Right lobe of liver (tissue), 6 donors: ENCODE data around the gene SORBS2. TPM values are rescaled to one million over a fixed set of nuclear protein-coding genes. Genes with fewer than 3 reads are reported as not detected.

Experiments used
- ATAC-seq, 4 donors: fragments of 200-7000 bp; cut with Tn5 transposase; one replicate each; pipeline ENCODE4 v1.9.1; 2020; ENCODE audit warnings: mild to moderate bottlenecking in 4 of 4, moderate library complexity in 4 of 4
- DNase-seq, 3 donors: peaks; one replicate each; pipeline ENCODE4 v3.0.0-alpha.2; 2020
- H3K27ac ChIP-seq, 3 donors: fragments of 200-600 bp; one replicate each; pipeline ENCODE4 v1.8.0; 2022
- H3K27me3 ChIP-seq, 2 donors: fragments of 200-600 bp; one replicate each; pipeline ENCODE4 v1.8.0; 2022
- H3K36me3 ChIP-seq, 4 donors: fragments of 200-600 bp; sonication (generic) in 1 of 4; one replicate each; pipeline versions ENCODE4 v1.5.1 to v1.8.0; 2017 to 2022; ENCODE audit warnings: control low read depth in 1 of 4
- H3K4me1 ChIP-seq, 4 donors: fragments of 200-600 bp; sonication (generic) in 1 of 4; one replicate each; pipeline versions ENCODE4 v1.5.1 to v1.8.0; 2017 to 2022; ENCODE audit warnings: control low read depth in 1 of 4
- H3K4me3 ChIP-seq, 3 donors: fragments of 200-600 bp; one replicate each; pipeline ENCODE4 v1.8.0; 2022
- H3K9me3 ChIP-seq, 4 donors: fragments of 200-600 bp; sonication (generic) in 1 of 4; one replicate each; pipeline versions ENCODE4 v1.5.1 to v1.8.0; 2017 to 2022; ENCODE audit warnings: control low read depth in 1 of 4
- POLR2A ChIP-seq: fragments of 450-650 bp; IDR thresholded peaks from one replicate; pipeline ENCODE4 v1.6.1; 2017; ENCODE audit warnings: antibody characterized with exemption, mild to moderate bottlenecking
- WGBS: methylation state at CpG from one replicate; pipeline ENCODE4 v1.1.6; 2018; ENCODE audit warnings: low coverage, low lambda C conversion rate; ENCODE audit not compliant: insufficient coverage; ENCODE audit errors: missing lambda C conversion rate; 5-methylcytosine and 5-hydroxymethylcytosine counted together
- intact Hi-C, 2 donors: fragments of 100-400 bp; cut with DNase I; formaldehyde crosslinking; loops; one replicate each; pipeline versions ENCODE4 v1.11.2 to v1.14.1; 2022
- total RNA-seq, 6 experiments: library from RNA; depleted of rRNA in 2 of 6; stranded (reverse); fragments of >200 nt in 2 of 6; fragmentation: NEBNext Ultra II Directional in 3 of 6; extraction: Animal tissue kit (Norgen Biotek cat#: 25700) in 3 of 6; gene quantifications; one replicate each; pipeline versions ENCODE4 v1.1.0 to v1.2.4, GENCODE V29; 2016 to 2023
- TF ChIP-seq, protein P1 (sequence below), 4 donors: fragments of 200-600 bp in 3 of 4; fragments of 450-650 bp in 1 of 4; IDR thresholded peaks; one replicate each; pipeline versions ENCODE4 v1.5.1 to v1.8.0; 2016 to 2022; ENCODE audit warnings: antibody characterized with exemption in 4 of 4, mild to moderate bottlenecking in 2 of 4
- donor health status: DM: no; HTN: yes; CAD: no.
- donor health status: DM: no; HTN: no; CAD: no.
- donor health status: DM: no; HTN: no; CAD: no.
- donor health status: DM: no; HTN: yes; CAD: no.
- donor health status: DM: no; HTN: yes; CAD: no.

The SORBS2 gene
- total RNA-seq, 6 experiments from 2014 or later = 60.8 to 144 (median 107) TPM

DNA sequence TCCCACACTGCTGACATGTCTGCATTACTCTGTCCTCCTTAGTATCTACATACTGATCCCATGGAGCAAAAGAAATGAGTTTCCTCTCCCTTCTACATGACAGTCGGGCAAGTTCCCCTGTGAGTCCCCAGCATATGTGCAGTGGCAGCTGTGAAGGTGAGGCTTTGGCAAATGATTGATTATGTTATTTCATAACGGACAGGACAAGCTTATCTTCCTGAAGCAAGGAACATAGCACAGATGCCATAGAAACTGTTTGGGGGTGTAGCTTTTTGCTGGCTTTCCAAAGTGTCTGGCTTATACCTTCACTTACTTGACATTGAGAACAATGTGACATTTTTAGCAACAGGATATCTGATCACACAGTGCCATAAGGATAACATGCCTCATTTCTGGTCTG, 139.8 kb downstream of the SORBS2 start:
- Histone ChIP-seq H3K4me1 (no peaks in the 10 kb centered on the region), H3K4me3 (no peak overlapping the region), H3K36me3 (peaks cover 0 to 25% (median 1%) of the 10 kb centered on the region in 4 donors), H3K27me3 (no peaks in the 10 kb centered on the region), H3K27ac (no peak overlapping the region), H3K9me3 (no peaks in the 10 kb centered on the region)
- peak in 2 of 4 donors; percentile 31 to 40 for ATAC-seq
- 19% methylated on average over 2 of the region's 2 CpGs for WGBS
- no peak for DNase-seq
- TF ChIP-seq, protein P1, sequence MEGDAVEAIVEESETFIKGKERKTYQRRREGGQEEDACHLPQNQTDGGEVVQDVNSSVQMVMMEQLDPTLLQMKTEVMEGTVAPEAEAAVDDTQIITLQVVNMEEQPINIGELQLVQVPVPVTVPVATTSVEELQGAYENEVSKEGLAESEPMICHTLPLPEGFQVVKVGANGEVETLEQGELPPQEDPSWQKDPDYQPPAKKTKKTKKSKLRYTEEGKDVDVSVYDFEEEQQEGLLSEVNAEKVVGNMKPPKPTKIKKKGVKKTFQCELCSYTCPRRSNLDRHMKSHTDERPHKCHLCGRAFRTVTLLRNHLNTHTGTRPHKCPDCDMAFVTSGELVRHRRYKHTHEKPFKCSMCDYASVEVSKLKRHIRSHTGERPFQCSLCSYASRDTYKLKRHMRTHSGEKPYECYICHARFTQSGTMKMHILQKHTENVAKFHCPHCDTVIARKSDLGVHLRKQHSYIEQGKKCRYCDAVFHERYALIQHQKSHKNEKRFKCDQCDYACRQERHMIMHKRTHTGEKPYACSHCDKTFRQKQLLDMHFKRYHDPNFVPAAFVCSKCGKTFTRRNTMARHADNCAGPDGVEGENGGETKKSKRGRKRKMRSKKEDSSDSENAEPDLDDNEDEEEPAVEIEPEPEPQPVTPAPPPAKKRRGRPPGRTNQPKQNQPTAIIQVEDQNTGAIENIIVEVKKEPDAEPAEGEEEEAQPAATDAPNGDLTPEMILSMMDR (IDR thresholded peaks at IDR 0.05) = no peak
- TF ChIP-seq POLR2A = no peak
- intact Hi-C loops = no loop called here

- Histone ChIP-seq H3K27me3 (no peaks in the 10 kb centered on the region), H3K36me3 (peaks cover 0 to 25% (median 0%) of the 10 kb centered on the region in 4 donors), H3K4me3 (no peak overlapping the region), H3K4me1 (no peaks in the 10 kb centered on the region), H3K9me3 (no peaks in the 10 kb centered on the region), H3K27ac (no peak overlapping the region)
- intact Hi-C loops = no loop called here
- WGBS = 92% methylated on average over 4 of the region's 4 CpGs
- no peak for DNase-seq
- TF ChIP-seq, protein P1 (IDR thresholded peaks at IDR 0.05) = no peak
- no peak for TF ChIP-seq POLR2A
- ATAC-seq = no peak
Observed at GRCh38 chr4:185671496-185671895, 140.5 kb downstream of the SORBS2 start.

DNA sequence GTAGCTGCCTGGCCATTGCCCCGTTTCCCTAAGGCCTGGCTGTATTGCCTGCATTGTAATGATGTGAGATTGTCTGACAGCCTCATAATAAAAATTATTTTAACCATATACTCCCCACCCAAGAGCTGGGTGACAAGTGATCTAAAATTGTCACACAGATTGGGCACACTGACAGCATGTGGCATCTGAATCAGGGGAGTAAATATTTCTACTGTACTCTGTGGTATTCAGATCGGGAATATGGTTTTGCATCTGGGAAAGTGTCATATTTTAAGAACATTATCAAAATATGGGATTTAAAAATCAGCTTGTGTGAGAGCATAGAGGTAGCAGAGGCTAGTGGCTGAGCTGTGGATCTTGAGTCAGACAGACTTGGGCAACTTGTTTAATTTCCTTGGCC, 140.9 kb downstream of the SORBS2 start:
- intact Hi-C loops = no loop called here
- ATAC-seq (no peak), DNase-seq (no peak)
- Histone ChIP-seq H3K9me3 (no peaks in the 10 kb centered on the region), H3K36me3 (peaks cover 0 to 27% (median under 1%) of the 10 kb centered on the region in 4 donors), H3K27me3 (no peaks in the 10 kb centered on the region), H3K4me3 (no peak overlapping the region), H3K27ac (no peak overlapping the region), H3K4me1 (no peaks in the 10 kb centered on the region)
- no peak for TF ChIP-seq POLR2A
- TF ChIP-seq, protein P1 (IDR thresholded peaks at IDR 0.05) = no peak
- 90% methylated on average over 2 of the region's 2 CpGs for WGBS

- no peak overlapping the region for H3K4me3 ChIP-seq
- ATAC-seq = no peak
- H3K9me3 ChIP-seq = no peaks in the 10 kb centered on the region
- no peak overlapping the region for H3K27ac ChIP-seq
- H3K27me3 ChIP-seq = no peaks in the 10 kb centered on the region
- H3K36me3 ChIP-seq = peaks cover 0 to 28% (median 2%) of the 10 kb centered on the region in 4 donors
- DNase-seq = no peak
- H3K4me1 ChIP-seq = no peaks in the 10 kb centered on the region
- TF ChIP-seq POLR2A = no peak
- TF ChIP-seq, protein P1 (IDR thresholded peaks at IDR 0.05) = no peak
- 91% methylated on average over 7 of the region's 7 CpGs for WGBS
- intact Hi-C loops = no loop called here
Observed at GRCh38 chr4:185669288-185669687, 142.7 kb downstream of the SORBS2 start.

DNA sequence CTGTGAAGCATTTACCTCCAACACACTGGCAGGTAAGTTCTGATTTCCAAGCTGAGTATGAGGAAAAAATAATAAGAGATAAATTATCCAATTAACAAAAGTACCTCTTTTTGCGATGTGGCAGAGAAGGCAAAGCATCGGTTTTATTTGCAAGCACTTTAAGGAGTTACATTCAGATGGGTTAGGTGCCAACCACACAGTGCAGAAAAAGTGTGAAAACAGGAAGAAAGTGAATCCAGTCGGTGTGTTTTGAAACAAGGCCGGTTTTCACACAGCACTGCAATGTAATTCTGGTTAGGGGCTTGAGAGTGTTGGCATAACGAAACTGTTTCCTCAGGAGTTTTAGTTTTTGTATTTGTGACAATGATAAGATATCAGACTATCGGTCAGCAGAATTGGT, 145.8 kb downstream of the SORBS2 start:
- DNase-seq (no peak), ATAC-seq (no peak)
- H3K36me3 ChIP-seq = peaks cover 0 to 36% (median 11%) of the 10 kb centered on the region in 4 donors
- no peaks in the 10 kb centered on the region for H3K9me3 ChIP-seq
- intact Hi-C loops = no loop called here
- no peaks in the 10 kb centered on the region for H3K27me3 ChIP-seq
- H3K4me3 ChIP-seq = no peak overlapping the region
- WGBS = 84% methylated on average over 5 of the region's 6 CpGs
- no peak for TF ChIP-seq POLR2A
- no peak overlapping the region for H3K27ac ChIP-seq
- no peaks in the 10 kb centered on the region for H3K4me1 ChIP-seq
